Neuron (in vitro differentiated cells): ENCODE results near the gene KCNB1.

Experiments
- H2AFZ ChIP-seq: one replicate; pipeline ENCODE4 v1.6.1; 2013; ENCODE audit warnings: low read depth, mild to moderate bottlenecking, inconsistent platforms, low read length, moderate library complexity
- H3K27me3 ChIP-seq: one replicate; pipeline ENCODE4 v1.6.1; 2013; ENCODE audit warnings: low read length; ENCODE audit not compliant: insufficient read depth
- H3K36me3 ChIP-seq: one replicate; pipeline ENCODE4 v1.6.1; 2013; ENCODE audit warnings: low read length; ENCODE audit not compliant: insufficient read depth
- H3K4me1 ChIP-seq: one replicate; pipeline ENCODE4 v1.6.1; 2013; ENCODE audit warnings: low read length; ENCODE audit not compliant: insufficient read depth
- H3K4me3 ChIP-seq: 2 replicates; pipeline ENCODE4 v1.5.1; 2013; ENCODE audit warnings: mild to moderate bottlenecking, low read length, moderate library complexity
- H3K9me3 ChIP-seq: one replicate; pipeline ENCODE4 v1.6.1; 2013; ENCODE audit warnings: low read length

KCNB1 gene

DNA sequence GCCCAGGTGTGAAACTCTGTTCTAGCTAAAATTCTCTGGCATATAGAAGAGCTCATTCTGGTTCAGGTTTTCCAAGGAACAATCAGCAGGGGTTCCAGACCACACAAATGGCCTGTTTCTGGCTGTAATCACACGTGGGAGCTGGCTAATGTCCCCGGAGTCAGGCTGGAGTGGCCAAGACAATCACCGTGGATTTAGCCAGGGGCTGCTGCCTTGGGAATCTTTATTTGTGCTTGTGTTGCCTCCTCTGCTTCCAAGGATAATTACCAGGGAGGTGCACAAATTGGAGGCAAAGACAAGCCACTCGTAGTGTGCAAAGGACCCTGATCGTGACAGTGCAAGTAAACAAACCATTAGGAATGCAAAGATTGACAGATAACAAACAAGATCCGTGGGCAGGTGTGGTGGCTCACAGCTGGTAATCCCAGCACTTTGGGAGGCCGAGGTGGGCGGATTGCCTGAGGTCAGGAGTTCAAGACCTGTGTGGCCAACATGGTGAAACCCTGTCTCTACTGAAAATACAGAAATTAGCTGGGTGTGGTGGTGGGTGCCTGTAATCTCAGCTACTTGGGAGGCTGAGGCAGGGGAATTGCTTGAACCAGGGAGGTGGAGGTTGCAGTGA is 77.3 kb downstream of the KCNB1 start:
- Histone ChIP-seq H3K36me3 (no peaks in the 10 kb centered on the region), H3K27me3 (no peaks in the 10 kb centered on the region), H3K4me1 (no peaks in the 10 kb centered on the region), H3K4me3 (no peak overlapping the region), H2AFZ (no peak overlapping the region), H3K9me3 (no peaks in the 10 kb centered on the region)

DNA sequence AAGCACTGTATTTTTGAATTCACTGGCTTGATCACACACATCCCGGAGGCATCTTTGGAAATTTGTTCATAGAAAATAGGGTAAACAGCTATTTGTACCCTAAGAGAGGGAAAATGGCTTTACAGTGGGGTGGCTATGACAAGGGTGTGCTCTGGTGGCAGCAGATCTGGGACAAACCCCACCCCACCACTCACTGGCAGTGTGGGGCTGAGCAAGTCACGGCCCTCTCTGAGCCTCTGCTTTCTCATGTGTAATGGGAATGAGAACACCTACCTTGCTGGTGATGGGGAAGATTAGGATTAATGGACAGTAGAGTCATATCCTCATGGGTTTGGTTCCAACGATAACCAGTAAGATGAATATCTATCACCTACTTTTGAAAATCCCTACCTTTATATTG is 78.0 kb downstream of the KCNB1 start:
- no peaks in the 10 kb centered on the region for H3K9me3 ChIP-seq
- H3K36me3 ChIP-seq = no peaks in the 10 kb centered on the region
- no peaks in the 10 kb centered on the region for H3K27me3 ChIP-seq
- no peaks in the 10 kb centered on the region for H3K4me1 ChIP-seq
- H2AFZ ChIP-seq = no peak overlapping the region
- no peak overlapping the region for H3K4me3 ChIP-seq

GRCh38 chr20:49403911-49404310 is 78.6 kb downstream of the KCNB1 start:
- no peak overlapping the region for H3K4me3 ChIP-seq
- no peaks in the 10 kb centered on the region for H3K27me3 ChIP-seq
- H3K36me3 ChIP-seq = no peaks in the 10 kb centered on the region
- no peaks in the 10 kb centered on the region for H3K9me3 ChIP-seq
- no peak overlapping the region for H2AFZ ChIP-seq
- no peaks in the 10 kb centered on the region for H3K4me1 ChIP-seq

GRCh38 chr20:49403012-49403411 is 79.5 kb downstream of the KCNB1 start:
- no peaks in the 10 kb centered on the region for H3K27me3 ChIP-seq
- H3K9me3 ChIP-seq = no peaks in the 10 kb centered on the region
- H3K4me1 ChIP-seq = no peaks in the 10 kb centered on the region
- no peak overlapping the region for H3K4me3 ChIP-seq
- no peak overlapping the region for H2AFZ ChIP-seq
- H3K36me3 ChIP-seq = no peaks in the 10 kb centered on the region

GRCh38 chr20:49400904-49401303 is 81.6 kb downstream of the KCNB1 start:
- Histone ChIP-seq H2AFZ (no peak overlapping the region), H3K9me3 (no peaks in the 10 kb centered on the region), H3K27me3 (no peaks in the 10 kb centered on the region), H3K4me3 (no peak overlapping the region), H3K4me1 (no peaks in the 10 kb centered on the region), H3K36me3 (no peaks in the 10 kb centered on the region)

DNA sequence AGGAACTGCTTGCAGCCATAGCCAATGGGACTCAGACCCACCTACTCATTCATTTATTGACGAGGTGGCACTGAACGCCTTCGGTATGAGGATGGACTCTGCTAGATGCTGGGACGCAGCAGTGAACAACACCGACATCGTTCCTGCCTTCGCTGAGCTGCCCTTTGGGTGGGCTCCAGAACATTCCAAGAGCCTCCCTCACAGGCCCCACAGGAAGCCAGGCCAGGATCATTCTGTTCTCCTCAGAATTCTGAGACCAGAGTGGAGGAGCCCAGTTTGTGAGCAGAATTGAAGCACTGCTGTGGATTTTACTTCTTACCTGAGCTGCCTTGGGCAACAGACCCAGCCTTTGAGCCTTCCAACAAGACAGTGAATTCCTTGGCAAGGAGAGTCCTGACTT is 82.1 kb downstream of the KCNB1 start:
- Histone ChIP-seq H2AFZ (no peak overlapping the region), H3K4me1 (no peaks in the 10 kb centered on the region), H3K4me3 (no peak overlapping the region), H3K36me3 (no peaks in the 10 kb centered on the region), H3K27me3 (no peaks in the 10 kb centered on the region), H3K9me3 (no peaks in the 10 kb centered on the region)

GRCh38 chr20:49399329-49399728 is 83.1 kb downstream of the KCNB1 start:
- H3K4me3 ChIP-seq = no peak overlapping the region
- H3K27me3 ChIP-seq = no peaks in the 10 kb centered on the region
- no peaks in the 10 kb centered on the region for H3K36me3 ChIP-seq
- no peaks in the 10 kb centered on the region for H3K4me1 ChIP-seq
- no peaks in the 10 kb centered on the region for H3K9me3 ChIP-seq
- H2AFZ ChIP-seq = no peak overlapping the region

- Histone ChIP-seq H3K9me3 (no peaks in the 10 kb centered on the region), H3K4me1 (no peaks in the 10 kb centered on the region), H3K4me3 (no peak overlapping the region), H3K36me3 (no peaks in the 10 kb centered on the region), H2AFZ (no peak overlapping the region), H3K27me3 (no peaks in the 10 kb centered on the region)
Observed at GRCh38 chr20:49398401-49399144, 83.9 kb downstream of the KCNB1 start.

DNA sequence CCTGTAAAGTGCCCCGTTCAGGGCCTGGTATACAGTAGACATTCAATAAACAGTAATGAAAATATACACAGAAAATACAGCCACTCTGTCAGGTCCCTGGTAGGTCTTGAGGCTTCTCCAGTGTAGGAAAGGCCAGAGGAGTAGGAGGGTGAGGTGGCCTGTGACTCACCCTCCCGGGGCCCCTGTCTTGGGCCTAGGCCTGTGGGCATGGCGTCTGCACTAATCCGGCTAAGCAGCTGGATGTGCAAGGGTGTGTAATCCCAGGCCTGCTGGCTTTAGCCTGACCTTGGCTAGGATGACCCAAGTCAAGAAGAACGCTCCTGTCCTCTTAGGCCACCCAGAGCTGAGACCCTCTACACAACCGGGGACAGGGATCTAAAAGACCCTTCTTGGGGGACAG is 84.9 kb downstream of the KCNB1 start:
- no peaks in the 10 kb centered on the region for H3K9me3 ChIP-seq
- no peaks in the 10 kb centered on the region for H3K36me3 ChIP-seq
- no peak overlapping the region for H3K4me3 ChIP-seq
- no peak overlapping the region for H2AFZ ChIP-seq
- no peaks in the 10 kb centered on the region for H3K4me1 ChIP-seq
- no peaks in the 10 kb centered on the region for H3K27me3 ChIP-seq

- Histone ChIP-seq H3K27me3 (no peaks in the 10 kb centered on the region), H3K4me1 (no peaks in the 10 kb centered on the region), H3K9me3 (no peaks in the 10 kb centered on the region), H2AFZ (no peak overlapping the region), H3K4me3 (no peak overlapping the region), H3K36me3 (no peaks in the 10 kb centered on the region)
Observed at GRCh38 chr20:49396230-49396629, 86.2 kb downstream of the KCNB1 start.

DNA sequence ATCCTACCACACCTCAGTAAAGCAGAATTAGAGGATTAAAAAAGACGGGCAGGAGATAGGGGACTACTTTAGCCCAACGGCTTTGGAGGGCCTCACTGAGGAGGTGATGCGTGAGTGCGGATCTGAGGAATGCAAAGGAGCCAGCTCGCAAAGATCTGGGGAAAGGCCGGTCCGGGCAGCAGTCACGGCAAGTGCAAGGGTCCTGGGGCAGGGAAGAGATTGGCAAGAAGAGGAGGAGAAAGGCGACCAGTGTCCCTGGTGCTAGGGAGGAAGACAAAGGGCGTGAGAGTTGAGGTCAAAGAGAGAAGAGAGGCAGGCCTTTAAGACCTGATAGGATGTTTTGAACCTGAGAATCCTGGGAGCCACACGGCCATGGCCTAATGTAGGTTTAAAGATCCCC is 86.8 kb downstream of the KCNB1 start:
- Histone ChIP-seq H3K4me1 (no peaks in the 10 kb centered on the region), H3K4me3 (no peak overlapping the region), H2AFZ (no peak overlapping the region), H3K36me3 (no peaks in the 10 kb centered on the region), H3K27me3 (no peaks in the 10 kb centered on the region), H3K9me3 (no peaks in the 10 kb centered on the region)

- H3K9me3 ChIP-seq = no peaks in the 10 kb centered on the region
- H2AFZ ChIP-seq = no peak overlapping the region
- H3K36me3 ChIP-seq = no peaks in the 10 kb centered on the region
- no peaks in the 10 kb centered on the region for H3K27me3 ChIP-seq
- no peak overlapping the region for H3K4me3 ChIP-seq
- no peaks in the 10 kb centered on the region for H3K4me1 ChIP-seq
Observed at GRCh38 chr20:49395183-49395582, 87.3 kb downstream of the KCNB1 start.

DNA sequence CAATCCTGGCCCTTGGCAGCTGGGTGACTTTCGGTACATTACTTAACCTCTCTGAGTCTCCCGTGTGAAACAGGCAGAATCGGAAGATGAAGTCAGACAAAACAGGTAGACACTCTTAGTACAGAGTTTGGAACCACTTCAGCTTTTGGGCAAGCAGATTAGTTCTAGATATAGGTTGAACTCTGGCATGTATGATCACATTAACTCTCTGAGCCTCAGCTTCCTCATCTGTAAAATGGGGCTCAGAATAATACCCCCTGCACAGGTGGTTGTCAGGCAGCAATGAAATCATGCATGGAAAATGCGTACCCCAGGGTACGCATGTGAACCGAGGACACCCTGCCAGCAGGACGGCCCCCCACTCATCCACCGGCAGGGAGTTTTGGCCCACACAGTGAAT is 87.7 kb downstream of the KCNB1 start:
- no peak overlapping the region for H2AFZ ChIP-seq
- no peak overlapping the region for H3K4me3 ChIP-seq
- H3K27me3 ChIP-seq = no peaks in the 10 kb centered on the region
- no peaks in the 10 kb centered on the region for H3K4me1 ChIP-seq
- no peaks in the 10 kb centered on the region for H3K9me3 ChIP-seq
- H3K36me3 ChIP-seq = no peaks in the 10 kb centered on the region

GRCh38 chr20:49394264-49394663 is 88.2 kb downstream of the KCNB1 start:
- no peaks in the 10 kb centered on the region for H3K9me3 ChIP-seq
- no peak overlapping the region for H3K4me3 ChIP-seq
- H3K27me3 ChIP-seq = no peaks in the 10 kb centered on the region
- H3K4me1 ChIP-seq = no peaks in the 10 kb centered on the region
- no peak overlapping the region for H2AFZ ChIP-seq
- no peaks in the 10 kb centered on the region for H3K36me3 ChIP-seq
